HepG2 (cell line): Measurements from ENCODE around the gene KHK. TPM values are rescaled to one million over a fixed set of nuclear protein-coding genes. Genes with fewer than 3 reads are reported as not detected.
A peak's percentile ranks its signal among the peaks of the same experiment; 100 is the strongest.

Source experiments
- ARHGAP35 ChIP-seq: sonication (generic); formaldehyde crosslinking; IDR thresholded peaks from 2 replicates; pipeline ENCODE4 v1.9.0; 2022; ENCODE audit warnings: mild to moderate bottlenecking, inconsistent platforms, moderate library complexity, missing genetic modification reagents, borderline replicate concordance
- ATF4 ChIP-seq, 2 experiments: fragments of 450-650 bp in 1 of 2; sonication (generic) in 1 of 2; formaldehyde crosslinking; IDR thresholded peaks; 2 replicates each; pipeline versions ENCODE4 v1.5.0 to v1.8.0; 2020 to 2022; ENCODE audit warnings: mild to moderate bottlenecking in 1 of 2, missing genetic modification reagents in 1 of 2
- FOXK1 ChIP-seq: sonication (generic); formaldehyde crosslinking; IDR thresholded peaks from 2 replicates; pipeline ENCODE4 v1.4.0; 2020; ENCODE audit warnings: low read depth, missing genetic modification reagents, borderline replicate concordance
- HMG20A ChIP-seq: IDR thresholded peaks from 2 replicates; pipeline ENCODE4 v1.6.1; 2016; ENCODE audit warnings: borderline replicate concordance
- IRX3 ChIP-seq: sonication (generic); formaldehyde crosslinking; IDR thresholded peaks from 2 replicates; pipeline ENCODE4 v1.8.1; 2023; ENCODE audit warnings: mild to moderate bottlenecking, low read depth, missing genetic modification reagents, borderline replicate concordance
- MXI1 ChIP-seq: IDR thresholded peaks from 3 replicates; pipeline ENCODE4 v1.6.1; 2012; ENCODE audit warnings: low read depth, low read length, inconsistent platforms, borderline replicate concordance
- NFE2 ChIP-seq: sonication (generic); formaldehyde crosslinking; IDR thresholded peaks from 2 replicates; pipeline ENCODE4 v1.4.0; 2020; ENCODE audit warnings: missing genetic modification reagents
- NR2C2 ChIP-seq: sonication (generic); formaldehyde crosslinking; IDR thresholded peaks from 2 replicates; pipeline ENCODE4 v1.4.0; 2020; ENCODE audit warnings: missing genetic modification reagents, mild to moderate bottlenecking, moderate library complexity, borderline replicate concordance
- PAF1 ChIP-seq: IDR thresholded peaks from 2 replicates; pipeline ENCODE4 v1.6.1; 2016; ENCODE audit warnings: missing genetic modification reagents, missing compliant biosample characterization
- POLR2A ChIP-seq, 2 experiments: IDR thresholded peaks; 2 replicates each; pipeline ENCODE4 v1.6.1; 2011; ENCODE audit warnings: low read depth in 2 of 2, low read length in 2 of 2, mild to moderate bottlenecking in 1 of 2, moderate library complexity in 1 of 2; ENCODE audit not compliant: insufficient read depth in 1 of 2
- RBFOX2 ChIP-seq: fragments of 200-400 bp; formaldehyde crosslinking; IDR thresholded peaks from 2 replicates; pipeline ENCODE4 v1.6.1; 2017; ENCODE audit warnings: low read depth, mild to moderate bottlenecking, low read length
- REST ChIP-seq, 2 experiments: IDR thresholded peaks; 2 replicates each; pipeline ENCODE4 v1.6.1; 2011 to 2012; ENCODE audit warnings: low read length in 2 of 2, borderline replicate concordance in 1 of 2, low read depth in 1 of 2, mild to moderate bottlenecking in 1 of 2, moderate library complexity in 1 of 2
- SNRNP70 ChIP-seq: fragments of 200-400 bp; formaldehyde crosslinking; IDR thresholded peaks from 2 replicates; pipeline ENCODE4 v1.6.1; 2017; ENCODE audit warnings: mild to moderate bottlenecking, low read depth, low read length, moderate library complexity
- TOPORS ChIP-seq: sonication (generic); formaldehyde crosslinking; IDR thresholded peaks from 2 replicates; pipeline ENCODE4 v1.8.0; 2023; ENCODE audit warnings: mild to moderate bottlenecking, missing genetic modification reagents
- ZBTB10 ChIP-seq: sonication (generic); formaldehyde crosslinking; IDR thresholded peaks from 2 replicates; pipeline ENCODE4 v1.4.0; 2020; ENCODE audit warnings: missing genetic modification reagents, borderline replicate concordance
- ZGPAT ChIP-seq: IDR thresholded peaks from 2 replicates; pipeline ENCODE4 v1.6.1; 2016; ENCODE audit warnings: mild to moderate bottlenecking
- ZNF207 ChIP-seq: fragments of 450-650 bp; IDR thresholded peaks from 2 replicates; pipeline ENCODE4 v1.6.1; 2016; ENCODE audit warnings: antibody characterized with exemption, borderline replicate concordance
- ZNF235 ChIP-seq: sonication (generic); formaldehyde crosslinking; IDR thresholded peaks from 2 replicates; pipeline ENCODE4 v1.8.1; 2023; ENCODE audit warnings: mild to moderate bottlenecking, missing genetic modification reagents, borderline replicate concordance
- ZNF292 ChIP-seq: sonication (generic); formaldehyde crosslinking; IDR thresholded peaks from 2 replicates; pipeline ENCODE4 v1.8.1; 2022; ENCODE audit warnings: mild to moderate bottlenecking, low read depth, missing genetic modification reagents, borderline replicate concordance
- ZNF713 ChIP-seq: sonication (generic); formaldehyde crosslinking; IDR thresholded peaks from 2 replicates; pipeline ENCODE4 v1.4.0; 2020; ENCODE audit warnings: mild to moderate bottlenecking, missing genetic modification reagents
- polyA plus RNA-seq, 8 experiments: library from polyadenylated mRNA; depleted of rRNA in 3 of 8; stranded (reverse) in 7 of 8; unstranded in 1 of 8; fragments of >200 nt; fragmentation: Illumina TruSeq in 4 of 8; extraction: Trizol in 4 of 8; gene quantifications; 2 replicates each; pipeline versions ENCODE4 v1.2.1 to v1.2.3, GENCODE V29; 2011 to 2016; ENCODE audit warnings: low read depth in 4 of 8, missing spikeins in 1 of 8, mixed read lengths in 1 of 8; ENCODE audit not compliant: insufficient read depth in 1 of 8
- total RNA-seq, 5 experiments: library from RNA; depleted of rRNA; stranded (reverse); fragments of >200 nt; fragmentation: Illumina TruSeq; extraction: Trizol; gene quantifications; 2 replicates each; pipeline ENCODE4 v1.2.3, GENCODE V29; 2016; ENCODE audit warnings: low read depth in 1 of 5

The KHK gene
- total and polyA plus RNA-seq, 2 of the 13 experiments (the other 11 are each of a cell fraction or from before 2014, with no cell fraction given) = 40.9 to 99.2 TPM

GRCh38 chr2:27050281-27050995 lies 36.1 kb upstream of the KHK start (continued):
- TF ChIP-seq ARHGAP35 (peak; percentile 21), ZNF292 (peak; percentile 74; the same call in 1 of the 2 replicates), ZNF235 (CRISPR knock-in tag) (peak; percentile 66), NR2C2 (CRISPR knock-in tag) (peak; percentile 11), NFE2 (CRISPR knock-in tag) (no peak), ZGPAT (CRISPR knock-in tag) (peak; percentile 53; the same call in 1 of the 2 replicates), PAF1 (CRISPR knock-in tag) (no peak; the same call in 1 of the 2 replicates), ZBTB10 (CRISPR knock-in tag) (0 out of 2 replicates have a peak, but pooled peaks have one; percentile 21), POLR2A (IDR thresholded peaks at IDR 0.05; ENCODE audit: insufficient read depth in 1 of 2, low read depth in 2 of 2, low read length in 2 of 2) (peak; percentile 86 to 98), ATF4 (CRISPR knock-in tag; IDR thresholded peaks at IDR 0.05) (no peak; a peak in 1 of 4 replicates), FOXK1 (peak; percentile 33), HMG20A (CRISPR knock-in tag) (no peak), TOPORS (CRISPR knock-in tag) (peak; percentile 68), ZNF713 (CRISPR knock-in tag) (no peak), REST (IDR thresholded peaks at IDR 0.05; ENCODE audit: borderline replicate concordance in 1 of 2, low read depth in 1 of 2, low read length in 2 of 2) (0 out of 4 replicates have a peak, but pooled peaks of 1 of the 2 experiments have one; percentile 2), MXI1 (peak; percentile 68; the same call in 2 of the 3 replicates), IRX3 (CRISPR knock-in tag) (no peak; the same call in 1 of the 2 replicates), ZNF207 (no peak), SNRNP70 (no peak), RBFOX2 (peak; percentile 74)
